Fibroblast of mammary gland (primary cell): ENCODE results near the gene PRLR.

ENCODE experiments used
- DNase-seq: peaks from one replicate; pipeline ENCODE4 v3.0.0-alpha.2; 2010; ENCODE audit warnings: low read depth
- H3K4me3 ChIP-seq: 2 replicates; pipeline ENCODE4 v1.5.1; 2011; ENCODE audit warnings: low read depth, mild to moderate bottlenecking, low read length, moderate library complexity; ENCODE audit not compliant: control insufficient read depth
- CTCF ChIP-seq: conservative IDR thresholded peaks from 2 replicates; pipeline ENCODE4 v1.5.1; 2011; ENCODE audit warnings: low read depth, low read length, inconsistent platforms; ENCODE audit not compliant: control insufficient read depth, insufficient read depth

The PRLR gene

GRCh38 chr5:35095366-35095765 is 134.9 kb downstream of the PRLR start:
- no peak for TF ChIP-seq CTCF
- no peak for DNase-seq
- no peak overlapping the region for H3K4me3 ChIP-seq

- DNase-seq, result no peak
- H3K4me3 ChIP-seq, result no peak overlapping the region
- TF ChIP-seq CTCF, result no peak
These were observed 135.3 kb downstream of the PRLR start for GRCh38 chr5:35094948-35095347.

GRCh38 chr5:35092703-35093102 is 137.6 kb downstream of the PRLR start:
- DNase-seq, result no peak
- TF ChIP-seq CTCF, result no peak
- no peak overlapping the region for H3K4me3 ChIP-seq

- no peak overlapping the region for H3K4me3 ChIP-seq
- DNase-seq, result no peak
- no peak for TF ChIP-seq CTCF
These were observed 138.6 kb downstream of the PRLR start for GRCh38 chr5:35091704-35092103.

GRCh38 chr5:35089334-35090314 is 140.7 kb downstream of the PRLR start:
- H3K4me3 ChIP-seq, result no peak overlapping the region
- peak; percentile 82 for DNase-seq
- TF ChIP-seq CTCF, result peak; percentile 97

GRCh38 chr5:35087991-35088390 is 142.3 kb downstream of the PRLR start:
- H3K4me3 ChIP-seq, result no peak overlapping the region
- no peak for TF ChIP-seq CTCF
- peak; percentile 50 for DNase-seq
